H1 (cell line): ENCODE data around the gene MAML3. TPM values are rescaled to one million over a fixed set of nuclear protein-coding genes. Genes with fewer than 3 reads are reported as not detected.

Source experiments
- CTCF ChIA-PET: fragments of 300-600 bp; sonication (Branson Sonifier 250); formaldehyde crosslinking; loops from one replicate; lab custom pipeline; 2021; ENCODE audit not compliant: partially characterized antibody; lab: Charles Lee
- POLR2A ChIA-PET: fragments of 300-600 bp; sonication (Branson Sonifier 250); formaldehyde crosslinking; loops from one replicate; lab custom pipeline; 2021; ENCODE audit warnings: inconsistent platforms; ENCODE audit not compliant: partially characterized antibody; lab: Charles Lee
- DNase-seq, 2 experiments: peaks; one replicate each; pipeline versions ENCODE4 v3.0.0 to v3.0.0-alpha.2; 2010 to 2022; ENCODE audit warnings: low spot score in 2 of 2, low read depth in 1 of 2, mixed read lengths in 1 of 2
- FAIRE-seq: peaks from 2 replicates; lab custom pipeline; 2011; peaks lifted over from hg19 to GRCh38; lab: Jason Lieb, UNC
- H2AFZ ChIP-seq: 2 replicates; pipeline ENCODE4 v1.8.1; 2012; ENCODE audit warnings: low read length, inconsistent platforms
- H2AK5ac ChIP-seq: 2 replicates; pipeline ENCODE4 v1.6.1; 2013; ENCODE audit warnings: low read depth, low read length
- H2BK120ac ChIP-seq: replicated peaks from 2 replicates; pipeline ENCODE3; 2013; ENCODE audit warnings: low read depth, low read length, inconsistent platforms
- H2BK12ac ChIP-seq: 2 replicates; pipeline ENCODE4 v1.6.1; 2013; ENCODE audit warnings: low read depth, low read length
- H2BK15ac ChIP-seq: 2 replicates; pipeline ENCODE4 v1.6.1; 2013; ENCODE audit warnings: low read length
- H2BK20ac ChIP-seq: 2 replicates; pipeline ENCODE4 v1.6.1; 2013; ENCODE audit warnings: low read length
- H2BK5ac ChIP-seq: 2 replicates; pipeline ENCODE4 v1.6.1; 2013; ENCODE audit warnings: low read depth, low read length
- H3K14ac ChIP-seq: 2 replicates; pipeline ENCODE4 v1.6.1; 2013; ENCODE audit warnings: inconsistent platforms; ENCODE audit not compliant: insufficient read length
- H3K18ac ChIP-seq: 2 replicates; pipeline ENCODE4 v1.6.1; 2013; ENCODE audit warnings: low read length; ENCODE audit errors: extremely low read depth
- H3K23ac ChIP-seq: 2 replicates; pipeline ENCODE4 v1.6.1; 2013; ENCODE audit warnings: inconsistent platforms; ENCODE audit not compliant: insufficient read length
- H3K23me2 ChIP-seq: 2 replicates; pipeline ENCODE4 v1.6.1; 2013; ENCODE audit warnings: low read depth, low read length
- H3K27ac ChIP-seq: 2 replicates; pipeline ENCODE4 v1.6.1; 2011; ENCODE audit warnings: low read depth, low read length, inconsistent platforms
- H3K27me3 ChIP-seq, 4 experiments: replicated peaks in 1 of 4; 1 replicate in 1 of 4; 2 replicates in 3 of 4; pipeline versions ENCODE4 v1.6.1 to v1.8.1; 2011 to 2013; ENCODE audit warnings: low read length in 3 of 4, mild to moderate bottlenecking in 3 of 4, inconsistent platforms in 2 of 4, mixed read lengths in 2 of 4, moderate library complexity in 1 of 4; ENCODE audit not compliant: control insufficient read depth in 3 of 4, insufficient read depth in 3 of 4; ENCODE audit errors: extremely low read depth in 1 of 4
- H3K36me3 ChIP-seq, 4 experiments: 2 replicates each; pipeline versions ENCODE4 v1.6.1 to v1.8.1; 2011 to 2013; ENCODE audit warnings: mild to moderate bottlenecking in 4 of 4, low read length in 3 of 4, moderate library complexity in 2 of 4, control low read depth in 1 of 4, inconsistent platforms in 1 of 4; ENCODE audit not compliant: insufficient read depth in 4 of 4, control insufficient read depth in 2 of 4
- H3K4ac ChIP-seq: replicated peaks from 2 replicates; pipeline ENCODE3; 2013; ENCODE audit warnings: low read length, low read depth, mixed read lengths, inconsistent platforms; ENCODE audit not compliant: insufficient read length
- H3K4me1 ChIP-seq, 4 experiments: replicated peaks in 1 of 4; 1 replicate in 1 of 4; 2 replicates in 3 of 4; pipeline versions ENCODE4 v1.6.1 to v1.8.1; 2011 to 2013; ENCODE audit warnings: low read length in 3 of 4, inconsistent platforms in 2 of 4, mixed read lengths in 1 of 4; ENCODE audit not compliant: insufficient read depth in 4 of 4, control insufficient read depth in 3 of 4
- H3K4me2 ChIP-seq, 2 experiments: 2 replicates each; pipeline versions ENCODE4 v1.6.1 to v1.8.1; 2011 to 2013; ENCODE audit warnings: low read depth in 2 of 2, low read length in 2 of 2, control low read depth in 1 of 2, inconsistent platforms in 1 of 2, mild to moderate bottlenecking in 1 of 2; ENCODE audit not compliant: insufficient read depth in 1 of 2
- H3K4me3 ChIP-seq, 4 experiments: fragments of 200-600, 300-600 bp in 1 of 4; sonication (generic), shearing (Covaris generic), sonication (Bioruptor Twin) in 1 of 4; 2 replicates each; pipeline versions ENCODE4 v1.5.1 to v1.8.1; 2011 to 2016; ENCODE audit warnings: low read length in 4 of 4, low read depth in 3 of 4, control low read depth in 2 of 4, inconsistent platforms in 2 of 4, mild to moderate bottlenecking in 2 of 4, mixed read lengths in 1 of 4, moderate library complexity in 1 of 4; ENCODE audit not compliant: insufficient read depth in 2 of 4; ENCODE audit errors: extremely low read depth in 1 of 4
- H3K56ac ChIP-seq: replicated peaks from 2 replicates; pipeline ENCODE3; 2013; ENCODE audit warnings: low read depth, mild to moderate bottlenecking, mixed read lengths, low read length, inconsistent platforms; ENCODE audit not compliant: insufficient read length
- H3K79me1 ChIP-seq: 2 replicates; pipeline ENCODE4 v1.6.1; 2013; ENCODE audit warnings: low read depth, low read length, control low read depth
- H3K79me2 ChIP-seq, 2 experiments: 2 replicates each; pipeline versions ENCODE4 v1.6.1 to v1.8.1; 2012 to 2013; ENCODE audit warnings: low read length in 2 of 2, mild to moderate bottlenecking in 2 of 2, inconsistent platforms in 1 of 2; ENCODE audit not compliant: insufficient read depth in 2 of 2, control insufficient read depth in 1 of 2
- H3K9ac ChIP-seq, 4 experiments: replicated peaks in 1 of 4; 1 replicate in 1 of 4; 2 replicates in 3 of 4; pipeline versions ENCODE4 v1.6.1 to v1.8.1; 2011 to 2013; ENCODE audit warnings: low read depth in 3 of 4, low read length in 3 of 4, control low read depth in 2 of 4, mild to moderate bottlenecking in 2 of 4, moderate library complexity in 2 of 4, inconsistent platforms in 1 of 4; ENCODE audit errors: extremely low read depth in 1 of 4
- H3K9me3 ChIP-seq, 2 experiments: 2 replicates each; pipeline versions ENCODE4 v1.6.1 to v1.8.1; 2012 to 2013; ENCODE audit warnings: mild to moderate bottlenecking in 2 of 2, moderate library complexity in 2 of 2, control low read depth in 1 of 2, inconsistent platforms in 1 of 2, low read depth in 1 of 2, low read length in 1 of 2, mixed read lengths in 1 of 2; ENCODE audit not compliant: insufficient read depth in 2 of 2
- H4K20me1 ChIP-seq, 2 experiments: replicated peaks in 1 of 2; 2 replicates each; pipeline versions ENCODE3 to v1.8.1; 2011 to 2013; ENCODE audit warnings: inconsistent platforms in 2 of 2, low read length in 2 of 2, mild to moderate bottlenecking in 1 of 2; ENCODE audit not compliant: insufficient read depth in 2 of 2, control insufficient read depth in 1 of 2
- H4K5ac ChIP-seq: 2 replicates; pipeline ENCODE4 v1.6.1; 2013; ENCODE audit warnings: low read length, low read depth, mixed read lengths, inconsistent platforms; ENCODE audit not compliant: insufficient read length
- H4K8ac ChIP-seq: 2 replicates; pipeline ENCODE4 v1.8.0; 2013; ENCODE audit warnings: mild to moderate bottlenecking, moderate library complexity, low read length, inconsistent platforms; ENCODE audit not compliant: insufficient read depth; ENCODE audit errors: extremely low read depth
- H4K91ac ChIP-seq: replicated peaks from 2 replicates; pipeline ENCODE3; 2013; ENCODE audit warnings: low read length, mixed read lengths, inconsistent platforms; ENCODE audit not compliant: insufficient read length
- CHD1 ChIP-seq: IDR thresholded peaks from 2 replicates; pipeline ENCODE4 v1.6.1; 2012; ENCODE audit warnings: low read depth, low read length, improper control_type of control experiment
- SRF ChIP-seq: IDR thresholded peaks from 2 replicates; pipeline ENCODE4 v1.6.1; 2011; ENCODE audit warnings: mild to moderate bottlenecking, low read depth, low read length, moderate library complexity
- YY1 ChIP-seq: IDR thresholded peaks from 2 replicates; pipeline ENCODE4 v1.6.1; 2011; ENCODE audit warnings: low read depth, mild to moderate bottlenecking, low read length
- WGBS, 2 experiments: shearing (Covaris generic) in 1 of 2; methylation state at CpG; one replicate each; pipeline versions ENCODE4 v1.1.6 to v1.1.7; 2013 to 2015; ENCODE audit warnings: low lambda C conversion rate in 2 of 2, mixed read lengths in 2 of 2, inconsistent platforms in 1 of 2, low coverage in 1 of 2, missing lambda C conversion rate in 1 of 2; ENCODE audit not compliant: insufficient replicate concordance in 2 of 2, insufficient coverage in 1 of 2, insufficient read length in 1 of 2; ENCODE audit errors: extremely low coverage in 1 of 2, missing lambda C conversion rate in 1 of 2; 5-methylcytosine and 5-hydroxymethylcytosine counted together
- polyA plus RNA-seq, 7 experiments: library from polyadenylated mRNA; depleted of rRNA in 3 of 7; stranded (reverse) in 5 of 7; unstranded in 2 of 7; fragments of >200 nt in 5 of 7; fragments of 200-250 nt in 2 of 7; gene quantifications; 1 replicate in 5 of 7; 2 replicates in 1 of 7; 4 replicates in 1 of 7; pipeline versions ENCODE4 v1.2.1 to v1.2.3, GENCODE V29; 2011 to 2013; ENCODE audit warnings: missing spikeins in 2 of 7, mixed read lengths in 2 of 7
- total RNA-seq: library from RNA; stranded (reverse); fragmentation: NEBNext Ultra II Directional; extraction: Animal tissue kit (Norgen Biotek cat#: 25700); gene quantifications from 2 replicates; pipeline ENCODE4 v1.2.1, GENCODE V29; 2021

MAML3 gene
- total and polyA plus RNA-seq, 2 of the 8 experiments (the other 6 are each of a cell fraction or from before 2014, with no cell fraction given) = 2.1 to 5.7 TPM

- Histone ChIP-seq H3K79me1 (no peaks in the 10 kb centered on the region), H3K9ac (no peak overlapping the region), H3K36me3 (no peaks in the 10 kb centered on the region), H2BK15ac (no peak overlapping the region), H3K4ac (no peak overlapping the region), H2BK120ac (no peak overlapping the region), H2BK20ac (no peak overlapping the region), H3K4me2 (no peak overlapping the region), H3K27ac (no peak overlapping the region), H3K23ac (no peak overlapping the region), H3K14ac (no peak overlapping the region), H3K56ac (no peak overlapping the region), H3K79me2 (no peaks in the 10 kb centered on the region), H2AK5ac (no peak overlapping the region), H2BK5ac (no peak overlapping the region), H3K23me2 (no peaks in the 10 kb centered on the region; the same call in 1 of the 2 replicates), H2AFZ (no peak overlapping the region), H4K20me1 (peaks cover 2 to 9% of the 10 kb centered on the region in 2 experiments), H4K8ac (no peak overlapping the region), H4K5ac (no peak overlapping the region), H2BK12ac (no peak overlapping the region), H3K18ac (no peak overlapping the region), H3K27me3 (peaks cover 43 to 77% (median 67%) of the 10 kb centered on the region in 4 experiments), H4K91ac (no peak overlapping the region), H3K4me3 (no peak overlapping the region), H3K4me1 (no peaks in the 10 kb centered on the region), H3K9me3 (no peaks in the 10 kb centered on the region)
- POLR2A ChIA-PET = no interaction called here
- CTCF ChIA-PET = interaction anchor here (0.9 kb wide), 1 partner anchor 280 kb away, joined by 3 read pairs; no protein-coding TSS in a partner anchor
- DNase-seq (no peak), FAIRE-seq (no peak)
- WGBS, 2 experiments = 88% methylated on average over 1 of the region's 1 CpG; no CpG with 5 or more reads in 1 of the 2 experiments
- TF ChIP-seq YY1 (no peak), CHD1 (no peak), SRF (no peak)
These were observed 182.9 kb downstream of the MAML3 start for GRCh38 chr4:139971111-139971510.
